Activated B cell treated with CpG ODN at 0.5 μM for 24 hours (primary cell): ENCODE measurements around the gene HGS. TPM values are rescaled to one million over a fixed set of nuclear protein-coding genes. Genes with fewer than 3 reads are reported as not detected.

Experiments used
- ATAC-seq: fragments of 200-7000 bp; cut with Tn5 transposase; one replicate; pipeline ENCODE4 v1.10.0; 2021; ENCODE audit warnings: low read depth, mild to moderate bottlenecking, moderate library complexity
- CTCF ChIA-PET: fragments of 350-600 bp; sonication (Branson Sonifier 250); formaldehyde crosslinking; loops from one replicate; lab custom pipeline; 2021; ENCODE audit warnings: antibody characterized with exemption; lab: Charles Lee
- POLR2A ChIA-PET: fragments of 350-600 bp; sonication (Branson Sonifier 250); formaldehyde crosslinking; loops from one replicate; lab custom pipeline; 2021; ENCODE audit warnings: antibody characterized with exemption; lab: Charles Lee
- DNase-seq: peaks from one replicate; pipeline ENCODE4 v3.0.0; 2022
- H3K27ac Mint-ChIP-seq: one replicate; pipeline ENCODE4 v1.8.0; 2020; ENCODE audit warnings: mixed read lengths
- H3K27me3 Mint-ChIP-seq: one replicate; pipeline ENCODE4 v1.8.0; 2021; ENCODE audit warnings: mixed read lengths
- H3K36me3 Mint-ChIP-seq: one replicate; pipeline ENCODE4 v1.8.0; 2021; ENCODE audit warnings: low read depth, mixed read lengths
- H3K4me1 Mint-ChIP-seq: one replicate; pipeline ENCODE4 v1.8.0; 2021; ENCODE audit warnings: mixed read lengths
- H3K4me3 Mint-ChIP-seq: one replicate; pipeline ENCODE4 v1.8.0; 2020; ENCODE audit warnings: mild to moderate bottlenecking, mixed read lengths
- H3K9me3 Mint-ChIP-seq: one replicate; pipeline ENCODE4 v1.8.0; 2020; ENCODE audit warnings: mixed read lengths
- intact Hi-C: fragments of 100-400 bp; cut with micrococcal nuclease; formaldehyde crosslinking; loops from one replicate; pipeline ENCODE4 v1.15.1; 2024
- total RNA-seq: library from RNA; stranded (reverse); gene quantifications from 2 replicates; pipeline ENCODE4 v1.2.3, GENCODE V29; 2022
- TF ChIP-seq, protein P1 (sequence below): fragments of 200-600 bp; IDR thresholded peaks from one replicate; pipeline ENCODE4 v1.8.0; 2022; ENCODE audit warnings: antibody characterized with exemption, mild to moderate bottlenecking

HGS gene
- total RNA-seq, 1 donor from 2014 or later, result 151 TPM

DNA sequence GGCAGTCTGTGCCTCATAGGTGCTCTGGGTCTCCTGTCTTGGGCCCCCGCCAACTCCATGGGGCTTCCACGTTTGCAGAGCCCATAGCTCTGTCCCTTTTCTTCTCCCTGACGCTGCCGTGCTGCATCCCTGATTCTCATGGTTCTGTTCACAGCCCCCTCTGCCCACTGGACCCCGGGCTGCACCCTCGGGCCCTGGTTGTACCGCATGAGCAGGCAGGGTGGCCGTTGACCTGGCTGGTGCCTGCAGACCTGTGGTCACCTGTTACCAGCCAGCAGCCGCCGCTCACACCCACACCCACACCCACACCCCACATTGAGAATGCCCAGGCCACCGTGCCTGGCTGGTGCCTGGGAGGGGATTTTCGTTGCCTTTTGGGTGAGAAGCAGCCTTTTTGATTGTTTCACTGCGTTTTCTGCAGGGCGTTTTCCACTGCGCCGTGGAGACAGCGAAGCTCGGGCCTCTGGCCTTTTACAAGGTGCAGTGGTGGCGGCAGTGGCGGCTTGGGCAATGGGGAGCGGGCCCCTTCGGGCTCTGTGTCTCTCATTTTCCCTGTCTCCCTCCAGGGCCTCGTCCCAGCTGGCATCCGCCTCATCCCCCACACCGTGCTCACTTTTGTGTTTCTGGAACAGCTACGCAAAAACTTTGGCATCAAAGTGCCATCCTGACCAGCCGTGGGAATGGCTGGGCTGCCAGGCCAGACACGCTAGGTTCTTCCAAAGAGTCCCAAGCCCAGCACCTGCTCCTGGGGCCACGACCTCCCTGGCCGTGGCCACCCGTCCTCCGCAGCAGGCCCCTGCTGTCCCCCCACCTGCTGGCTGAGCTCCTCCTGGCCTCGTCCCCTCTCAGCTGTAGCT lies 35.8 kb downstream of the HGS start:
- intact Hi-C loops, result no loop called here
- POLR2A ChIA-PET, result interaction anchor here (0.7 to 1.0 kb wide), 2 partner anchors 12 to 17 kb away, joined by 3 read pairs; partner anchors contain the start of gene MRPL12
- no peaks in the 10 kb centered on the region for H3K9me3 Mint-ChIP-seq
- peaks cover 9% of the 10 kb centered on the region for H3K27me3 Mint-ChIP-seq
- H3K27ac Mint-ChIP-seq, result no peak overlapping the region
- CTCF ChIA-PET, result no interaction called here
- H3K36me3 Mint-ChIP-seq, result no peaks in the 10 kb centered on the region
- no peak overlapping the region for H3K4me3 Mint-ChIP-seq
- TF ChIP-seq, protein P1, sequence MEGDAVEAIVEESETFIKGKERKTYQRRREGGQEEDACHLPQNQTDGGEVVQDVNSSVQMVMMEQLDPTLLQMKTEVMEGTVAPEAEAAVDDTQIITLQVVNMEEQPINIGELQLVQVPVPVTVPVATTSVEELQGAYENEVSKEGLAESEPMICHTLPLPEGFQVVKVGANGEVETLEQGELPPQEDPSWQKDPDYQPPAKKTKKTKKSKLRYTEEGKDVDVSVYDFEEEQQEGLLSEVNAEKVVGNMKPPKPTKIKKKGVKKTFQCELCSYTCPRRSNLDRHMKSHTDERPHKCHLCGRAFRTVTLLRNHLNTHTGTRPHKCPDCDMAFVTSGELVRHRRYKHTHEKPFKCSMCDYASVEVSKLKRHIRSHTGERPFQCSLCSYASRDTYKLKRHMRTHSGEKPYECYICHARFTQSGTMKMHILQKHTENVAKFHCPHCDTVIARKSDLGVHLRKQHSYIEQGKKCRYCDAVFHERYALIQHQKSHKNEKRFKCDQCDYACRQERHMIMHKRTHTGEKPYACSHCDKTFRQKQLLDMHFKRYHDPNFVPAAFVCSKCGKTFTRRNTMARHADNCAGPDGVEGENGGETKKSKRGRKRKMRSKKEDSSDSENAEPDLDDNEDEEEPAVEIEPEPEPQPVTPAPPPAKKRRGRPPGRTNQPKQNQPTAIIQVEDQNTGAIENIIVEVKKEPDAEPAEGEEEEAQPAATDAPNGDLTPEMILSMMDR, result no peak
- H3K4me1 Mint-ChIP-seq, result no peaks in the 10 kb centered on the region
- no peak for ATAC-seq
- no peak for DNase-seq

DNA sequence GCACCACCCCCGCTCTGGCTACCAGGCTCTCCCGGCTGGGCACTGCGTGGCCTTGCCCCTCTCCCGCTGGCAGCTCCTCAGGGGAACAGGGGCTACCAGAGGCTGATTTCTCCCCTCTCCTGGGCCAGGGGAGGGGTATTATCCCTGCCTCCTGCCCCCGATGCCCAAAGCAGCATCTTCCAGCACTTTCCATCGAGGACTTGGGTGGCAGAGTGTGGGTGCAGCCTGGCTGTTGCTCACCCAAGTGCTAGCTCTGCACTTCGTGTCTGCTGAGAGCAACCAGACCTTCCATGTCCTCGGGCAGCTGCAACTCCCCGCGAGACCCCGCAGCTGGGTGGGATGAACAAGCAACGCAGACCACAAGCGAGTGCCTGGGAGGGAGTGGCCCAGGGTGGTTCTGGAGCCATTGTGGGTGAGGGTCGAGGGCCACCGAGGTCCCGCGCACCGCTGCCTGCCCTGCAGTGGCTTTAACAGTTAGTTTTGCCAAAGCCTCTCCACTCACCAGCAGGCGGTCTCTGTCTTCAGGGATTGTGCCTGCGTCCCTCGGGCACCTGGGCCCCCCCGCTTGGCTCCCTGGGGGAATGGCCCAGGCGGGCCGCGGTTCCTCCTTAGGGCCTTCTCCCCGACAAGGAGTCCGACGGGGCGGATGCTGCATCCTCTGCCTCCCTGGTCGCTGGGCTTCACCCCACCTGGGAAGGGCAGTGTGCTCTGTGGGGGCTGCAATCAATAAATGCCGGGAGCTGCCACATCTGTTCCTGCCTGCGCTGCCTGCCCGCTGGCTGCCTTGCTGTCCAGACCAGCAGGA lies 36.7 kb downstream of the HGS start:
- no peak for ATAC-seq
- H3K4me3 Mint-ChIP-seq, result no peak overlapping the region
- no peak for DNase-seq
- no peaks in the 10 kb centered on the region for H3K9me3 Mint-ChIP-seq
- TF ChIP-seq, protein P1, result no peak
- H3K36me3 Mint-ChIP-seq, result no peaks in the 10 kb centered on the region
- CTCF ChIA-PET, result no interaction called here
- no peak overlapping the region for H3K27ac Mint-ChIP-seq
- H3K27me3 Mint-ChIP-seq, result peaks cover 9% of the 10 kb centered on the region
- H3K4me1 Mint-ChIP-seq, result no peaks in the 10 kb centered on the region
- POLR2A ChIA-PET, result interaction anchor here (1.0 kb wide), 1 partner anchor 18 kb away, joined by 3 read pairs; the partner anchor contains the start of gene MRPL12
- intact Hi-C loops, result no loop called here

DNA sequence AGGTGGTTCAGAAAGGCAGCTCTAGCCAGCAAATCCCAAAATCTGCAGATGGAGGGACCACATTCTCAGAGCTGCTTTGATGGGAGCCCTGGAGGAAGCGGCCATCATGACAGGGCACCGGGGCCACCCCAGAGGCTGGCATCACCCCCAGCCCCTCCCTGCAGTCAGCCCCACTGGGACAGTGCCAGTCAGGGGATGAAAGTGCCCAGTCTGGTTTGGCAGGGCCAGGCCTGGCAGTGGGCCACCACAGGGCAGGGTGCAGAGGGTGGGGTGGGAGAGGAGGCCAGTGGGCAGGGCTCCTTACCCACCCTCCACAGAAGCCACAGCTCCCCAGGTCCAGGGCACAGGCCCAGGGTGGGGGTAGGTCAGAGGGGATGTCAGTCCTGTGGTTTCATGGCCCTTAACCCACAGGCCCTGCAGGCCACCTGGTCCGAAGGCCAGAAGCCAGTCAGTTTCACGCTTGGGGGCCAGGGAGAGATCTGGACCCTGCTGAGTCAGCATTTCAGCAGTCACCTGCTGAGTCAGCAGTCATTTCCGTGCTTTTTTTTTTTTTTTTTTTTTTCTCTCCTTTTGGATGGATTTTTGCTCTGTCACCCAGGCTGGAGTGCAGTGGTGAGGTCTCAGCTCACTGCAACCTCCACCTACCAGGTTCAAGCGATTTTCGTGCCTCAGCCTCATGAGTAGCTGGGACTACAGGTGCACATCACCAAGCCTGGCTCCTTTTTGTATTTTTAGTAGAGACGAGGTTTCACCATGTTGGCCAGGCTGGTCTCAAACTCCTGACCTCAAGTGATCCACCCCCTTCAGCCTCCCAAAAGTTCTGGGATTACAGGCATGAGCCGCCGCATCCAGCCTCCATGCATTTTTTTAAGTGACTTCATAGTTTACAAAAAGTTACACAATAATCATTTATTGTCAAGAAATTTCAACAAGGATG lies 38.6 kb downstream of the HGS start:
- Mint-ChIP-seq H3K27ac (no peak overlapping the region), H3K4me3 (no peak overlapping the region), H3K36me3 (no peaks in the 10 kb centered on the region), H3K27me3 (peaks cover 12% of the 10 kb centered on the region), H3K4me1 (no peaks in the 10 kb centered on the region), H3K9me3 (no peaks in the 10 kb centered on the region)
- no peak for ATAC-seq
- intact Hi-C loops, result no loop called here
- TF ChIP-seq, protein P1, result no peak
- POLR2A ChIA-PET, result interaction anchor here (0.7 kb wide), 1 partner anchor 109 kb away, joined by 3 read pairs; no protein-coding TSS in a partner anchor
- DNase-seq, result no peak
- CTCF ChIA-PET, result no interaction called here

- intact Hi-C loops, result no loop called here
- Mint-ChIP-seq H3K9me3 (no peaks in the 10 kb centered on the region), H3K27me3 (peaks cover 12% of the 10 kb centered on the region), H3K27ac (no peak overlapping the region), H3K4me3 (no peak overlapping the region), H3K4me1 (no peaks in the 10 kb centered on the region), H3K36me3 (no peaks in the 10 kb centered on the region)
- no peak for ATAC-seq
- DNase-seq, result no peak
- CTCF ChIA-PET, result no interaction called here
- POLR2A ChIA-PET, result no interaction called here
- TF ChIP-seq, protein P1, result no peak
Measured at GRCh38 chr17:81723651-81724209, 39.9 kb downstream of the HGS start.
